A549 (cell line): ENCODE results near the gene OR56A5. TPM values are rescaled to one million over a fixed set of nuclear protein-coding genes. Genes with fewer than 3 reads are reported as not detected.

ENCODE experiments used
- ATAC-seq, 2 experiments: fragments of 200-7000 bp in 1 of 2; fragments of >200 bp in 1 of 2; cut with Nextera tagmentation in 1 of 2; cut with Tn5 transposase in 1 of 2; 3 replicates each; pipeline versions ENCODE4 v1.8.0 to v1.9.1; 2018 to 2020; ENCODE audit warnings: mild to moderate bottlenecking in 1 of 2, moderate library complexity in 1 of 2
- CTCF ChIA-PET: fragments of 300-600 bp; sonication (Branson Sonifier 250); formaldehyde crosslinking; extraction: SDS; loops from one replicate; lab custom pipeline; 2021; ENCODE audit warnings: antibody characterized with exemption, inconsistent platforms; lab: Yijun Ruan, JAX
- POLR2A ChIA-PET: fragments of 350-600 bp; formaldehyde crosslinking; extraction: SDS; loops from one replicate; lab custom pipeline; 2021; ENCODE audit warnings: antibody characterized with exemption, inconsistent platforms; lab: Yijun Ruan, JAX
- DNase-seq, 2 experiments: peaks; one replicate each; pipeline versions ENCODE4 v3.0.0 to v3.0.0-alpha.2; 2011 to 2016; ENCODE audit warnings: low read depth in 1 of 2, low spot score in 1 of 2
- FAIRE-seq: peaks from 2 replicates; lab custom pipeline; 2011; peaks lifted over from hg19 to GRCh38; lab: Jason Lieb, UNC
- H3K27ac ChIP-seq, 2 experiments: fragments of >200 bp; sonication (Bioruptor Twin); formaldehyde crosslinking; 3 replicates each; pipeline ENCODE4 v1.5.1; 2016 to 2017
- H3K4me1 ChIP-seq: fragments of >200 bp; sonication (Bioruptor Twin); formaldehyde crosslinking; 3 replicates; pipeline ENCODE4 v1.6.1; 2016
- H3K4me2 ChIP-seq: fragments of >200 bp; sonication (Bioruptor Twin); formaldehyde crosslinking; 3 replicates; pipeline ENCODE4 v1.6.1; 2016
- H3K4me3 ChIP-seq: fragments of >200 bp; sonication (Bioruptor Twin); formaldehyde crosslinking; 3 replicates; pipeline ENCODE4 v1.5.1; 2016
- H3K9me3 ChIP-seq: fragments of >200 bp; sonication (Bioruptor Twin); formaldehyde crosslinking; 3 replicates; pipeline ENCODE4 v1.6.1; 2016
- CBX8 ChIP-seq: fragments of 200-600 bp; sonication (generic); IDR thresholded peaks from 2 replicates; pipeline ENCODE4 v1.6.1; 2016
- E2F6 ChIP-seq: IDR thresholded peaks from 2 replicates; pipeline ENCODE4 v1.6.1; 2012; ENCODE audit warnings: low read depth, borderline replicate concordance
- EHF ChIP-seq: fragments of 250-450 bp; sonication (Bioruptor Pico); IDR thresholded peaks from 2 replicates; pipeline ENCODE4 v1.5.0; 2020; ENCODE audit warnings: mild to moderate bottlenecking
- EHMT2 ChIP-seq: fragments of 200-600 bp; sonication (generic); IDR thresholded peaks from 2 replicates; pipeline ENCODE4 v1.6.1; 2016; ENCODE audit warnings: antibody characterized with exemption, low read depth, mild to moderate bottlenecking, moderate library complexity
- FOSB ChIP-seq: fragments of 250-450 bp; sonication (Bioruptor Pico); IDR thresholded peaks from 2 replicates; pipeline ENCODE4 v1.5.0; 2020; ENCODE audit warnings: mild to moderate bottlenecking, moderate library complexity
- FOSL2 ChIP-seq, 2 experiments: fragments of 450-650 bp in 1 of 2; fragments of >200 bp in 1 of 2; sonication (Bioruptor Twin) in 1 of 2; formaldehyde crosslinking; IDR thresholded peaks; 2 replicates each; pipeline versions ENCODE4 v1.5.0 to v1.6.1; 2016 to 2020; ENCODE audit warnings: mild to moderate bottlenecking in 1 of 2, moderate library complexity in 1 of 2
- FOXS1 ChIP-seq: fragments of 250-450 bp; sonication (Bioruptor Pico); IDR thresholded peaks from 2 replicates; pipeline ENCODE4 v1.5.0; 2020; ENCODE audit warnings: mild to moderate bottlenecking, moderate library complexity
- HOXA7 ChIP-seq: fragments of 250-450 bp; sonication (Bioruptor Pico); IDR thresholded peaks from 2 replicates; pipeline ENCODE4 v1.5.0; 2020; ENCODE audit warnings: mild to moderate bottlenecking, moderate library complexity
- HOXB5 ChIP-seq: fragments of 250-450 bp; sonication (Bioruptor Pico); IDR thresholded peaks from 2 replicates; pipeline ENCODE4 v1.5.0; 2020; ENCODE audit warnings: mild to moderate bottlenecking, moderate library complexity
- JUNB ChIP-seq: fragments of >200 bp; sonication (Bioruptor Twin); formaldehyde crosslinking; IDR thresholded peaks from 2 replicates; pipeline ENCODE4 v1.6.1; 2016
- KDM1A ChIP-seq: fragments of 200-600 bp; sonication (generic); IDR thresholded peaks from 2 replicates; pipeline ENCODE4 v1.6.1; 2016; ENCODE audit warnings: low read depth, mild to moderate bottlenecking
- MAFK ChIP-seq: fragments of 450-650 bp; IDR thresholded peaks from 2 replicates; pipeline ENCODE4 v1.6.1; 2014; ENCODE audit not compliant: partially characterized antibody
- MAZ ChIP-seq: fragments of 150-350 bp; IDR thresholded peaks from 2 replicates; pipeline ENCODE4 v1.6.1; 2014; ENCODE audit warnings: antibody characterized with exemption, low read depth, low read length, borderline replicate concordance
- RAD21 ChIP-seq, 2 experiments: fragments of >200 bp in 1 of 2; sonication (Bioruptor Twin) in 1 of 2; formaldehyde crosslinking in 1 of 2; IDR thresholded peaks in 1 of 2; conservative IDR thresholded peaks in 1 of 2; 2 replicates in 1 of 2; 3 replicates in 1 of 2; pipeline ENCODE4 v1.6.1; 2012 to 2018; ENCODE audit warnings: inconsistent platforms in 1 of 2
- RCOR1 ChIP-seq: fragments of 150-350 bp; IDR thresholded peaks from 2 replicates; pipeline ENCODE4 v1.6.1; 2014; ENCODE audit warnings: antibody characterized with exemption, low read length, low read depth
- RFX5 ChIP-seq: fragments of 450-650 bp; IDR thresholded peaks from 2 replicates; pipeline ENCODE4 v1.7.1; 2014; ENCODE audit warnings: antibody characterized with exemption, mild to moderate bottlenecking, moderate library complexity
- RNF2 ChIP-seq: fragments of 200-600 bp; sonication (generic); IDR thresholded peaks from 2 replicates; pipeline ENCODE4 v1.6.1; 2016; ENCODE audit warnings: low read depth, mild to moderate bottlenecking, antibody characterized with exemption, moderate library complexity, borderline replicate concordance
- SMC3 ChIP-seq: fragments of >200 bp; sonication (Bioruptor Twin); formaldehyde crosslinking; IDR thresholded peaks from 3 replicates; pipeline ENCODE4 v1.6.1; 2018; ENCODE audit warnings: inconsistent platforms
- ZSCAN20 ChIP-seq: fragments of 250-450 bp; sonication (Bioruptor Pico); IDR thresholded peaks from 2 replicates; pipeline ENCODE4 v1.8.0; 2022; ENCODE audit warnings: mild to moderate bottlenecking, moderate library complexity
- WGBS: methylation state at CpG from one replicate; pipeline ENCODE4 v1.1.6; 2017; ENCODE audit errors: missing lambda C conversion rate; 5-methylcytosine and 5-hydroxymethylcytosine counted together
- polyA plus RNA-seq, 4 experiments: library from polyadenylated mRNA; depleted of rRNA in 3 of 4; stranded (reverse); fragments of >200 nt; fragmentation: RNase III in 1 of 4; extraction: RNeasy Plus Mini Kit Qiagen cat#74134 plus additional on column Dnase treatment in 1 of 4; gene quantifications; 2 replicates in 3 of 4; 3 replicates in 1 of 4; pipeline ENCODE4 v1.2.3, GENCODE V29; 2011 to 2017
- TF ChIP-seq, protein P1 (sequence below): fragments of >200 bp; sonication (Bioruptor Twin); formaldehyde crosslinking; IDR thresholded peaks from 3 replicates; pipeline ENCODE4 v1.5.1; 2016

Gene OR56A5
- polyA plus RNA-seq, 2 of the 4 experiments (the other 2 are of a cell fraction) = not detected

DNA sequence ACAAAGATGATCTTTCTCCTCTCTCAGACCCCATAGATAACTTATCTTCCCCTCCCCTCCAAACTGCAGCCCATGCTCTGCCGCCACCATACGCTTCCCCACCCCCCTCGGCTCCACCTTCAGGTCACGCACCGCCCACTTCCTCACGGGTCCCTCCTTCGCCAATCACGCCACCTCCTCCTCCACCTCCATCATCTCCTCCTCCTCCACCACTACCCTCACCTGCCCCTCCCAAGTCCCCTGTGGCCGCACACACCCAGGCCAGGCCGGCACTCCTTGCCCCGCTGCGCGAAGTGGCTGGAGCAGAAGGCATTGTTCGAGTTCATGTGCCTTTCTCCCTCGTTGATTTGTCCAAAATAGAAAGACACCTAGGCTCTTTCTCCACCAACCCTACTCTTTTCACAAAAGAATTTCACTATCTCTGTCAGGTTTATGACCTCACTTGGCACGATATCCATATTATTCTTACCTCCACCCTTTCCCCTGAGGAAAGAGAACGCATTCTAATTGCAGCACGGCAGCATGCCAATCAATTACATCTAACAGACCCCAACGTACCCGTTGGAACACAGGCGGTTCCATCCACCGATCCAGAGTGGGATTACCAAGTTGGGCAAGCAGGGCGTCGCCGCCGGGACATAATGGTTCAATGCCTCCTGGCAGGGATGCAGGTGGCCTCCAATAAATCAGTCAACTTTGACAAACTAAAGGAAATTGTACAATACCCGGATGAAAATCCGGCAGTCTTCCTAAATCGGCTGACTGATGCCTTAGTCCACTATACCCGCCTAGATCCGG lies 38.5 kb downstream of the OR56A5 start:
- no peak for TF ChIP-seq EHMT2
- no peak for TF ChIP-seq ZSCAN20 (CRISPR knock-in tag)
- TF ChIP-seq RFX5 = no peak
- no peak for TF ChIP-seq EHF (CRISPR knock-in tag)
- no peak for TF ChIP-seq HOXB5 (CRISPR knock-in tag)
- TF ChIP-seq, protein P1, sequence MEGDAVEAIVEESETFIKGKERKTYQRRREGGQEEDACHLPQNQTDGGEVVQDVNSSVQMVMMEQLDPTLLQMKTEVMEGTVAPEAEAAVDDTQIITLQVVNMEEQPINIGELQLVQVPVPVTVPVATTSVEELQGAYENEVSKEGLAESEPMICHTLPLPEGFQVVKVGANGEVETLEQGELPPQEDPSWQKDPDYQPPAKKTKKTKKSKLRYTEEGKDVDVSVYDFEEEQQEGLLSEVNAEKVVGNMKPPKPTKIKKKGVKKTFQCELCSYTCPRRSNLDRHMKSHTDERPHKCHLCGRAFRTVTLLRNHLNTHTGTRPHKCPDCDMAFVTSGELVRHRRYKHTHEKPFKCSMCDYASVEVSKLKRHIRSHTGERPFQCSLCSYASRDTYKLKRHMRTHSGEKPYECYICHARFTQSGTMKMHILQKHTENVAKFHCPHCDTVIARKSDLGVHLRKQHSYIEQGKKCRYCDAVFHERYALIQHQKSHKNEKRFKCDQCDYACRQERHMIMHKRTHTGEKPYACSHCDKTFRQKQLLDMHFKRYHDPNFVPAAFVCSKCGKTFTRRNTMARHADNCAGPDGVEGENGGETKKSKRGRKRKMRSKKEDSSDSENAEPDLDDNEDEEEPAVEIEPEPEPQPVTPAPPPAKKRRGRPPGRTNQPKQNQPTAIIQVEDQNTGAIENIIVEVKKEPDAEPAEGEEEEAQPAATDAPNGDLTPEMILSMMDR = no peak
- TF ChIP-seq FOXS1 (CRISPR knock-in tag) = no peak
- no peak for FAIRE-seq
- ChIA-PET POLR2A (no interaction called here), CTCF (no interaction called here)
- no peak for DNase-seq
- Histone ChIP-seq H3K4me1 (no peaks in the 10 kb centered on the region), H3K9me3 (peaks cover 5% of the 10 kb centered on the region; the same call in 1 of the 3 replicates), H3K4me2 (no peak overlapping the region), H3K27ac (no peak overlapping the region), H3K4me3 (no peak overlapping the region)
- no peak for ATAC-seq
- WGBS = 70% methylated on average over 31 of the region's 31 CpGs

DNA sequence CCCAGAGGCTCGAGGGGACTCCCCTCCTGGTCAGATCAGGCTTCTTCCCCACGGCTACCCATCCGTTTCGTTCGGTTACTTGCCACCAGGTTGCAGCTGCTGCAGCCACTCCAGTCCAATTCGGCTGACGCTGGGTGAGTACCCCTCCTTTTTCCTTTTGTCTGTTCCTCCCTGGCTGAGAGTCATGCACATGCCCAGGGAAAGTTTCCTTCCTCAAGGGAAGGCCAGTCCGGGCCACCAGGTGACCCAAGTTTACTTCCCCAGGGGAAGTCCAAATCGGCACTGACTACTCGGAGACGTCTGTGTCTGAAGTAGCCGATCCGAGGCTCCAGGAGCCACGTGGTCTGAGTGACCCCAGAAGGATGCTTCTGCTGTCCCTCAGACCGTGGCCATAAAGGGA lies 39.5 kb downstream of the OR56A5 start:
- ChIA-PET POLR2A (no interaction called here), CTCF (interaction anchor here (1.0 kb wide), 1 partner anchor 388 kb away, joined by 3 read pairs; no protein-coding TSS in a partner anchor)
- H3K4me3 ChIP-seq = no peak overlapping the region
- no peak overlapping the region for H3K4me2 ChIP-seq
- H3K9me3 ChIP-seq = peaks cover 5% of the 10 kb centered on the region; the same call in 1 of the 3 replicates
- no peak for FAIRE-seq
- H3K4me1 ChIP-seq = no peaks in the 10 kb centered on the region
- 47% methylated on average over 15 of the region's 15 CpGs for WGBS
- H3K27ac ChIP-seq = no peak overlapping the region
- TF ChIP-seq JUNB (no peak), CBX8 (no peak), MAZ (no peak), SMC3 (no peak), FOSL2 (IDR thresholded peaks at IDR 0.05) (no peak), FOSL2 (CRISPR knock-in tag; IDR thresholded peaks at IDR 0.05) (no peak), E2F6 (no peak), RFX5 (no peak), ZSCAN20 (CRISPR knock-in tag) (no peak), HOXA7 (no peak)
- TF ChIP-seq, all 56 proteins: peak for 0
- ATAC-seq (no peak), DNase-seq (no peak)

- no peak for DNase-seq
- Histone ChIP-seq H3K27ac (no peak overlapping the region), H3K4me3 (no peak overlapping the region), H3K9me3 (peaks cover 5% of the 10 kb centered on the region; the same call in 1 of the 3 replicates), H3K4me1 (no peaks in the 10 kb centered on the region)
- ATAC-seq = no peak
- 69% methylated on average over 17 of the region's 17 CpGs for WGBS
- CTCF ChIA-PET = interaction anchor here (1.0 kb wide), 1 partner anchor 388 kb away, joined by 3 read pairs; no protein-coding TSS in a partner anchor
- TF ChIP-seq FOSB (CRISPR knock-in tag) (no peak), MAFK (peak; percentile 86)
- TF ChIP-seq, all 56 proteins: peak for 1
- no peak overlapping the region for H3K4me2 ChIP-seq
- FAIRE-seq = no peak
- POLR2A ChIA-PET = no interaction called here
These were observed 40.0 kb downstream of the OR56A5 start for GRCh38 chr11:5928271-5928670.

DNA sequence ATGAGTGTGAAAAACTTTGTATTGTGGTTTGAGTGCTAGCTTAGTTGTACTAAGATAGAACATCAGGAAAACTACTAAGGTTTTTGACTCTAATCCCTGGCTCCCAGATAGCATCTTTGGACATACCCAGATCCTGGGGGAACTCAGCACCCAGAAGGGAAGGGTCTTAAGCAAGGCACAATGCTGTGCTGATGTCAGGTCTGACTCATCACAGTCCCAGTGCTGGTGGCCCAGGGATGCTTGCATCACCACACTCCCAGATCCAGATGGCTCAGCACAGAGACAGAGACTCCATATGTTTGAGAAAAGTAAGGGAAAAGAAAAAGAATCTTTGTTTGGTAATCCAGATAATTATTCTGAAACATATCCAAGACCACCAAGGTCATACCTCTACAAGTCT lies 44.5 kb downstream of the OR56A5 start:
- H3K4me1 ChIP-seq = no peaks in the 10 kb centered on the region
- DNase-seq = no peak
- FAIRE-seq = no peak

More for the DNA sequence above, 44.5 kb downstream of the OR56A5 start:
- CTCF ChIA-PET = no interaction called here
- H3K4me3 ChIP-seq = no peak overlapping the region
- H3K9me3 ChIP-seq = no peaks in the 10 kb centered on the region
- POLR2A ChIA-PET = no interaction called here
- TF ChIP-seq MAFK (no peak), MAZ (no peak), ZSCAN20 (CRISPR knock-in tag) (no peak), RNF2 (no peak), KDM1A (no peak), RCOR1 (no peak), RAD21 (conservative IDR thresholded peaks at IDR 0.05 in 1 of 2, IDR thresholded peaks at IDR 0.05 in 1 of 2) (no peak)
- TF ChIP-seq, protein P1 = no peak
- ATAC-seq = peak in 1 of 2 experiments; percentile 56; a peak in 1 of 6 replicates
- no peak overlapping the region for H3K27ac ChIP-seq
- no peak overlapping the region for H3K4me2 ChIP-seq
